ENCODE measurements around the gene RIMS1. TPM values are rescaled to one million over a fixed set of nuclear protein-coding genes. Genes with fewer than 3 reads are reported as not detected.
"Not testable (repeated sequence)": the region's sequence is repeated elsewhere in the genome, so short reads cannot be mapped to it uniquely, and the experiment has no call there.

Gene RIMS1
- total RNA-seq, 6 experiments from 2014 or later = 1.5 to 2.5 (median 2.2) TPM

DNA sequence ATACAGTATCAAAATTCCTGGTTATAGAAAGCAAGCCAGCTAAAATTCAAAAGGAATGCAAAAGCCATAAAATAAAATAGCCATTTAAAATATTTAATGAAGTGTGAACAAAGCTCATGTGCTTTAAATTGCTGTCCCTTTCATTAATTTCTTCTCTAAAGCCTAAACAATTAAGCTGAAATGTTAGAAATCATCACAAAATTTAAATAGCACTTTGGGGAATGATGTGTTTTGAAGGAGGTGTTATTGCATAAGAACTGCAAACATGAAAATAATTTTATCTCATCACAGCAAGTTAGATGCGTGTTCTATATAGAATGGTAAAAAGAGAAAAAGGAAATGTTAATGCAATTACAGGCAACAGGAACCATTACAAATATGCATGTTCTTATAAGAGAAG, 111.0 kb downstream of the RIMS1 start:
- H3K4me3 Mint-ChIP-seq = no peak overlapping the region
- H3K9me3 Mint-ChIP-seq = no peaks in the 10 kb centered on the region
- peaks cover 8% of the 10 kb centered on the region; the same call in 1 of the 2 replicates for H3K27me3 Mint-ChIP-seq (ENCODE audit: insufficient read depth)
- no peak overlapping the region for H3K27ac Mint-ChIP-seq
- no peaks in the 10 kb centered on the region for H3K4me1 Mint-ChIP-seq (ENCODE audit: low read depth)
- TF ChIP-seq, protein P1, sequence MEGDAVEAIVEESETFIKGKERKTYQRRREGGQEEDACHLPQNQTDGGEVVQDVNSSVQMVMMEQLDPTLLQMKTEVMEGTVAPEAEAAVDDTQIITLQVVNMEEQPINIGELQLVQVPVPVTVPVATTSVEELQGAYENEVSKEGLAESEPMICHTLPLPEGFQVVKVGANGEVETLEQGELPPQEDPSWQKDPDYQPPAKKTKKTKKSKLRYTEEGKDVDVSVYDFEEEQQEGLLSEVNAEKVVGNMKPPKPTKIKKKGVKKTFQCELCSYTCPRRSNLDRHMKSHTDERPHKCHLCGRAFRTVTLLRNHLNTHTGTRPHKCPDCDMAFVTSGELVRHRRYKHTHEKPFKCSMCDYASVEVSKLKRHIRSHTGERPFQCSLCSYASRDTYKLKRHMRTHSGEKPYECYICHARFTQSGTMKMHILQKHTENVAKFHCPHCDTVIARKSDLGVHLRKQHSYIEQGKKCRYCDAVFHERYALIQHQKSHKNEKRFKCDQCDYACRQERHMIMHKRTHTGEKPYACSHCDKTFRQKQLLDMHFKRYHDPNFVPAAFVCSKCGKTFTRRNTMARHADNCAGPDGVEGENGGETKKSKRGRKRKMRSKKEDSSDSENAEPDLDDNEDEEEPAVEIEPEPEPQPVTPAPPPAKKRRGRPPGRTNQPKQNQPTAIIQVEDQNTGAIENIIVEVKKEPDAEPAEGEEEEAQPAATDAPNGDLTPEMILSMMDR (IDR thresholded peaks at IDR 0.05) = no peak
- no peaks in the 10 kb centered on the region for H3K36me3 Mint-ChIP-seq (ENCODE audit: low read depth)
- no peak for DNase-seq

DNA sequence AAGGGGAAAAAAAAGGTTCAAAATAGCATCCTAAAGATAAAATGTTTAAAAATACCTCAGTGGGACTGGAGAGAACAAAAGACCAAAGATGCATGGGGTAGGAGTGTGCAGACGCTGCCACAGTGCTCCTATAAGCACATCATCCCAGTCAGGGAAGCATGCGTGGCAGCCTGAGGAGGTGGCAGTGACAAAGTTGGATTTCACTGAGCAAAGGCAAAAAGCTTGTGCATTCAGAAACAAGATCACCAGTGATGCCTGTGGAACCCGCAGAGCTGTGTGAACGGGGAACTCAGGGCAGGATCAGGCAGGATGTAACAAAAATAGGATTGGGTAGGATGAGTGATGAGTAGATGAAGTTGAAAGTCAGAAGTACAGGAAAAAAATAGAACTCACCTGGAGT, 116.1 kb downstream of the RIMS1 start:
- TF ChIP-seq, protein P1 (IDR thresholded peaks at IDR 0.05) = no peak
- no peak for DNase-seq
- no peaks in the 10 kb centered on the region for H3K4me1 Mint-ChIP-seq (ENCODE audit: low read depth)
- peaks cover 9% of the 10 kb centered on the region for H3K27me3 Mint-ChIP-seq (ENCODE audit: insufficient read depth)
- H3K9me3 Mint-ChIP-seq = peaks cover 20% of the 10 kb centered on the region
- H3K4me3 Mint-ChIP-seq = no peak overlapping the region
- H3K27ac Mint-ChIP-seq = no peak overlapping the region
- peaks cover 4% of the 10 kb centered on the region; the same call in 1 of the 2 replicates for H3K36me3 Mint-ChIP-seq (ENCODE audit: low read depth)

DNA sequence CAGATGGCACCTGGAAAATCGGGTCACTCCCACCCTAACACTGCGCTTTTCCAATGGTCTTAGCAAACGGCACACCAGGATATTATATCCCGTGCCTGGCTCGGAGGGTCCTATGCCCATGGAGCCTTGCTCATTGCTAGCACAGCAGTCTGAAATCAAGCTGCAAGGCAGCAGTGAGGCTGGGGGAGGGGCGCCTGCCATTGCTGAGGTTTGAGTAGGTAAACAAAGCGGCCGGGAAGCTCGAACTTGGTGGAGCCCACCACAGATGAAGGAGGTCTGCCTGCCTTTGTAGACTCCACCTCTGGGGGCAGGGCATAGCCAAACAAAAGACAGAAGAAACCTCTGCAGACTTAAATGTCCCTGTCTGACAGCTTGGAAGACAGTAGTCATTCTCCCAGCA, 120.2 kb downstream of the RIMS1 start:
- H3K4me3 Mint-ChIP-seq; H3K36me3 Mint-ChIP-seq (ENCODE audit: low read depth); H3K4me1 Mint-ChIP-seq (ENCODE audit: low read depth); H3K27ac Mint-ChIP-seq; DNase-seq: not testable (repeated sequence)
- peaks cover 32% of the 10 kb centered on the region for H3K9me3 Mint-ChIP-seq
- peaks cover 19% of the 10 kb centered on the region for H3K27me3 Mint-ChIP-seq (ENCODE audit: insufficient read depth)

DNA sequence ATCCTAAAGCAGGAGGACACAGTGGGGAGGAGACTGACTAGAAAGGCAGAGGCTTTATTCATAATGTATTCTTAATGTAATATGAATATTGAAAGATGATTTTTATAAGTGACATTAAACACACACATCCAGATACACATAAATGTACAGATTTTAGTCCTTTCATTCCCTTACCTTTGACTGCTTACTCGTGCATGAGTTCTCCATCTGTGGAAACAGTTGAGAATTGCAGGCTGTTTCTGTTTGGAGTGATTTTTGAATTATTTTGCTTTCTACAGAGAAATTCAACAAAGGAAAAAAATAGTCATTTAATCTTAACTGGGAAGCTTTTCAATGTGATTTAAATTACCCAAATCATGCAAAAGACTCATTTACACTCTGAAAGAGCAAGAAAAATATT, 136.5 kb downstream of the RIMS1 start:
- Mint-ChIP-seq H3K36me3 (ENCODE audit: low read depth) (no peaks in the 10 kb centered on the region), H3K9me3 (no peaks in the 10 kb centered on the region), H3K27ac (no peak overlapping the region), H3K27me3 (ENCODE audit: insufficient read depth) (peaks cover 8% of the 10 kb centered on the region; the same call in 1 of the 2 replicates), H3K4me1 (ENCODE audit: low read depth) (no peaks in the 10 kb centered on the region), H3K4me3 (no peak overlapping the region)
- TF ChIP-seq, protein P1 (IDR thresholded peaks at IDR 0.05) = peak; percentile 25; the same call in 1 of the 2 replicates
- no peak for DNase-seq

DNA sequence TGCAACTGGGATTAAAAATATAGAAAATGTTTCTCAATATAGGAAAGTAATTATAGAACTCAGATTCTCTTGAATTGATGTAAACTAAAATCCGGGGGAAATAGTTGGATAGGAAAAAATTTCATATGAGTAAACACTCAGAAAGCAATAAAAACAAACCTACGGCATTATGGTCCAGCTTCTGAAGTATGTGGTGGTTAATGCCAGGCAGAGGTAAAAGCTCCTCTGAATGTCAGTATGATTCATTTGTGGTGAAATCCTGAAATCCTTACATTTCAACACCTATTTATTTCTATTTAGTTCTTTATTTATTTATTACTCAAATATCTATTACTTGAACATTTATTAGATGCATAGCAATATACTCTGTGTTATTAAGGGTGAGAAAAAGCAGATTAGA, 145.1 kb downstream of the RIMS1 start:
- H3K4me3 Mint-ChIP-seq = peak overlapping the region; percentile 23; the same call in 1 of the 2 replicates
- H3K4me1 Mint-ChIP-seq (ENCODE audit: low read depth) = peaks cover 47% of the 10 kb centered on the region
- no peaks in the 10 kb centered on the region for H3K9me3 Mint-ChIP-seq
- peak; percentile 57 for DNase-seq
- H3K27ac Mint-ChIP-seq = peak overlapping the region; percentile 27; the same call in 1 of the 2 replicates
- no peaks in the 10 kb centered on the region for H3K27me3 Mint-ChIP-seq (ENCODE audit: insufficient read depth)
- H3K36me3 Mint-ChIP-seq (ENCODE audit: low read depth) = no peaks in the 10 kb centered on the region
- TF ChIP-seq, protein P1 (IDR thresholded peaks at IDR 0.05) = no peak

DNA sequence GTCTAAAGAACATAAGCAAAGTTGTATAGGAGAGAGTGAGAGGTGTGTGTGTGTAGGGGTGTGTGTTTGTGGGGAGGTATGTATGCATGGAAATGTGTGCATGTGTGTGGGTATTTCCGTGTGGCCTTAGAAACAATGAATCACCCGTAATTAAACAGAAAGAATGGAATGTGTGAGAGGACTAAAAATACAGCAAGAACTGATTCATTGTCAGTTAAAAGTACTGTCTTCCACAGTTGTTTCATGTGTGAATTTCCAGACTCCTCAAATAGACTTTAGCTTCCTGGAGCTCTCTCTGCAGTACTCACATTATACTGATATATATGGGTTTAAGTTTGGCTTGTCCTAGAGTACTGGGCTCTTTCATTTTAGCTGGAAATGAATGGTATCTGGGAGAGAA, 145.7 kb downstream of the RIMS1 start:
- TF ChIP-seq, protein P1 (IDR thresholded peaks at IDR 0.05) = no peak
- Mint-ChIP-seq H3K36me3 (ENCODE audit: low read depth) (no peaks in the 10 kb centered on the region), H3K27ac (peak overlapping the region; percentile 27), H3K4me3 (peak overlapping the region; percentile 23; the same call in 1 of the 2 replicates), H3K4me1 (ENCODE audit: low read depth) (peaks cover 47% of the 10 kb centered on the region), H3K27me3 (ENCODE audit: insufficient read depth) (no peaks in the 10 kb centered on the region), H3K9me3 (no peaks in the 10 kb centered on the region)
- peak; percentile 32 for DNase-seq

Measured in HFFc6 (cell line).